ENCODE measurements around the gene DQX1.

- TF ChIP-seq CTCF (IDR thresholded peaks at IDR 0.05), result no peak
- no peak for TF ChIP-seq POLR2A (IDR thresholded peaks at IDR 0.05)
Observed at GRCh38 chr2:74488643-74489481, 37.2 kb downstream of the DQX1 start.

Data from heart left ventricle (tissue), 13 donors.